ENCODE measurements around the gene PHACTR2. TPM values are rescaled to one million over a fixed set of nuclear protein-coding genes. Genes with fewer than 3 reads are reported as not detected.

PHACTR2 gene
- total and polyA plus RNA-seq, 4 donors = 11.0 to 119 (median 43.8) TPM

DNA sequence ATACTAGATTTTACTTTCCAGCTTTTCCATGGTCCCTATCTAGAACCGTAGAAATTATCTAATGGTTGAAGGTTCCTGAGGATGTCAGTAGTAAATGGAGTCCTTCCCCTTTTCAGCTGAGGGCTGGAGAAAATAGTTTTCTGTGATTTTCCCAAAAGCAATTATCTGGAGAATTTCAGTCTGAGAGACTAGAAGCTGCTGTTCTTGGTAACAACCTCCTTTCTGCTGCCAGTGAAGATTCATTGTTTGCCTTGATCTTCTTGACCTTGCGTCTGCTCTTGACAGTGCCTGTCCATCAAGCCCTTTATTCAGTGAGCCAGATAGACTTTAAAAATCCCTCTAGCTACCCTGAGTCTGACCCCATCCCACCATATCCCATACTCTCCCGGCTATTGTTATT, 73.1 kb downstream of the PHACTR2 start:
- WGBS, 2 donors = 81 to 91% methylated on average over 3 of the region's 3 CpGs
- DNase-seq (no peak), ATAC-seq (ENCODE audit: insufficient read depth, low FRiP score) (no peak)
- Histone ChIP-seq H3K36me3 (ENCODE audit: control insufficient read depth in 4 of 4, insufficient read depth in 4 of 4, low read length in 4 of 4) (peaks cover 0 to 6% (median 4%) of the 10 kb centered on the region in 4 donors), H3K9me3 (ENCODE audit: control insufficient read depth in 4 of 4, insufficient read depth in 3 of 4, low read length in 3 of 4) (no peaks in the 10 kb centered on the region), H3K4me3 (no peak overlapping the region), H3K27ac (ENCODE audit: low read depth in 1 of 2, low read length in 1 of 2) (no peak overlapping the region), H3K4me1 (ENCODE audit: control insufficient read depth in 5 of 5, insufficient read depth in 5 of 5, low read length in 5 of 5) (peaks cover 4 to 40% (median 15%) of the 10 kb centered on the region in 5 donors), H3K27me3 (ENCODE audit: control insufficient read depth in 3 of 3, insufficient read depth in 3 of 3, low read length in 2 of 3) (no peaks in the 10 kb centered on the region), H3K9ac (ENCODE audit: insufficient read depth in 1 of 2, low read length in 2 of 2) (no peak overlapping the region)
- TF ChIP-seq, protein P1, sequence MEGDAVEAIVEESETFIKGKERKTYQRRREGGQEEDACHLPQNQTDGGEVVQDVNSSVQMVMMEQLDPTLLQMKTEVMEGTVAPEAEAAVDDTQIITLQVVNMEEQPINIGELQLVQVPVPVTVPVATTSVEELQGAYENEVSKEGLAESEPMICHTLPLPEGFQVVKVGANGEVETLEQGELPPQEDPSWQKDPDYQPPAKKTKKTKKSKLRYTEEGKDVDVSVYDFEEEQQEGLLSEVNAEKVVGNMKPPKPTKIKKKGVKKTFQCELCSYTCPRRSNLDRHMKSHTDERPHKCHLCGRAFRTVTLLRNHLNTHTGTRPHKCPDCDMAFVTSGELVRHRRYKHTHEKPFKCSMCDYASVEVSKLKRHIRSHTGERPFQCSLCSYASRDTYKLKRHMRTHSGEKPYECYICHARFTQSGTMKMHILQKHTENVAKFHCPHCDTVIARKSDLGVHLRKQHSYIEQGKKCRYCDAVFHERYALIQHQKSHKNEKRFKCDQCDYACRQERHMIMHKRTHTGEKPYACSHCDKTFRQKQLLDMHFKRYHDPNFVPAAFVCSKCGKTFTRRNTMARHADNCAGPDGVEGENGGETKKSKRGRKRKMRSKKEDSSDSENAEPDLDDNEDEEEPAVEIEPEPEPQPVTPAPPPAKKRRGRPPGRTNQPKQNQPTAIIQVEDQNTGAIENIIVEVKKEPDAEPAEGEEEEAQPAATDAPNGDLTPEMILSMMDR (IDR thresholded peaks at IDR 0.05; ENCODE audit: control extremely low read depth, extremely low read depth) = no peak

DNA sequence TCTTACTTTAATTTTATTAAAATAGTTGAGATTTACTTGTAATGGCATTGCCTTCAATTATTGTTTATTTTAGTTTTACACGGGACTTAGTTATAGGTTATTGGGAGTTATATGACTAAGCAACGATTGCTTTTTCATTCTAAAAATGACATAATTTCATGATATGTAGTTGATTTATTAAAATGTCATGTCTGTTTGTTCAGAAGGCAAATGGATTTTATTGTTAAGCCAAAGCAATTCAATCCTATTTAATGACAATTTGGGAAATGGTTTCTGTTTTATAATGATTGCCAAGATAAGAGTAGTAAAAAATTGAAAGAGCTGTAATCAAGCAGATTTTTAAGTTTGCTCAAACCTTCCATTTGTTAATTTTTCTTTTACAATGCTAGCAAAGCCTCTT, 74.7 kb downstream of the PHACTR2 start:
- TF ChIP-seq, protein P1 (IDR thresholded peaks at IDR 0.05; ENCODE audit: control extremely low read depth, extremely low read depth) = no peak
- no peak overlapping the region for H3K4me3 ChIP-seq
- ATAC-seq (ENCODE audit: insufficient read depth, low FRiP score) = no peak
- no peak overlapping the region for H3K27ac ChIP-seq (ENCODE audit: low read depth in 1 of 2, low read length in 1 of 2)
- H3K36me3 ChIP-seq (ENCODE audit: control insufficient read depth in 4 of 4, insufficient read depth in 4 of 4, low read length in 4 of 4) = peaks cover 0 to 9% (median 6%) of the 10 kb centered on the region in 4 donors
- no peak for DNase-seq
- H3K27me3 ChIP-seq (ENCODE audit: control insufficient read depth in 3 of 3, insufficient read depth in 3 of 3, low read length in 2 of 3) = no peaks in the 10 kb centered on the region
- no peak overlapping the region for H3K9ac ChIP-seq (ENCODE audit: insufficient read depth in 1 of 2, low read length in 2 of 2)
- H3K9me3 ChIP-seq (ENCODE audit: control insufficient read depth in 4 of 4, insufficient read depth in 3 of 4, low read length in 3 of 4) = no peaks in the 10 kb centered on the region
- H3K4me1 ChIP-seq (ENCODE audit: control insufficient read depth in 5 of 5, insufficient read depth in 5 of 5, low read length in 5 of 5) = peaks cover 0 to 25% (median 4%) of the 10 kb centered on the region in 5 donors
- 87 to 89% methylated on average over 2 of the region's 2 CpGs for WGBS, 2 donors

DNA sequence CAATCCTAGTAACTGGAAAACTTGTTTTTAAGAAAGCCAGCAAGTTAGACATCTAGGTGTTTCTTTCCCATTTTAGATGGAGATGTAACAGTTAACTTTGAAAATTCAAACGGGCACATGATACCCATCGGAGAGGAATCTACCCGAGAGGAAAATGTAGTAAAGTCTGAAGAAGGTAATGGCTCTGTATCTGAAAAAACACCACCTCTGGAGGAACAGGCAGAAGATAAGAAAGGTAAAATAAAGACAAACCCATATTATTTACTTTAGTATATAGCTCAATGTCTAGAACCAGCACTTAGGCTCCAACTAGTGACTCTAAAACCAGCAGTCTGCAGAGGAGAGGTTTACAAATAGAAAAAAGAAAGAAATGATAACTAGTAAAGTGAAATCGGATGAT, 75.9 kb downstream of the PHACTR2 start:
- no peaks in the 10 kb centered on the region for H3K27me3 ChIP-seq (ENCODE audit: control insufficient read depth in 3 of 3, insufficient read depth in 3 of 3, low read length in 2 of 3)
- H3K9ac ChIP-seq (ENCODE audit: insufficient read depth in 1 of 2, low read length in 2 of 2) = no peak overlapping the region
- WGBS, 2 donors = 88 to 92% methylated on average over 4 of the region's 4 CpGs
- peaks cover 0 to 16% (median 0%) of the 10 kb centered on the region in 5 donors for H3K4me1 ChIP-seq (ENCODE audit: control insufficient read depth in 5 of 5, insufficient read depth in 5 of 5, low read length in 5 of 5)
- no peaks in the 10 kb centered on the region for H3K9me3 ChIP-seq (ENCODE audit: control insufficient read depth in 4 of 4, insufficient read depth in 3 of 4, low read length in 3 of 4)
- TF ChIP-seq, protein P1 (IDR thresholded peaks at IDR 0.05; ENCODE audit: control extremely low read depth, extremely low read depth) = no peak
- peaks cover 6 to 12% (median 6%) of the 10 kb centered on the region in 4 donors for H3K36me3 ChIP-seq (ENCODE audit: control insufficient read depth in 4 of 4, insufficient read depth in 4 of 4, low read length in 4 of 4)
- no peak for DNase-seq
- H3K4me3 ChIP-seq = no peak overlapping the region
- no peak for ATAC-seq (ENCODE audit: insufficient read depth, low FRiP score)
- no peak overlapping the region for H3K27ac ChIP-seq (ENCODE audit: low read depth in 1 of 2, low read length in 1 of 2)

DNA sequence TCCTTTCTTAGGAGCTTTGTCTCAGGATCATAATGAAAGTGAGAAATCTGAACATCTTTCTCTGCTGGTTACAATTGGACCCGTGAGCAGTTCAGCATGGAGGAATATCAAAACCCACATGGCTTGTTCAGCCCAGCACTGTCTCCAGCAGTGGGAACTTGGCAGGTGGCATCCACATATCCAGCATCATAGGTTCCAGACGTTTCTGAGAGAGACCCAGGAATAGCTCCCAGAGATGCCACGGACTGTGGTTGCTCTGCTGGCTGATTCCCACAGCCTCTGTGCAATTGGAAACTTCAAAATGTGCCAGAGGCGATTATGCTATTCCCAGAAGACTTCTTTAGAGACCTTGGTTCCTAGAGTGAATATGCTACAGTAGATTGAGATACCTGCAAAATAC, 76.4 kb downstream of the PHACTR2 start:
- DNase-seq = no peak
- no peak overlapping the region for H3K27ac ChIP-seq (ENCODE audit: low read depth in 1 of 2, low read length in 1 of 2)
- ATAC-seq (ENCODE audit: insufficient read depth, low FRiP score) = no peak
- peaks cover 6 to 12% (median 6%) of the 10 kb centered on the region in 4 donors for H3K36me3 ChIP-seq (ENCODE audit: control insufficient read depth in 4 of 4, insufficient read depth in 4 of 4, low read length in 4 of 4)
- H3K27me3 ChIP-seq (ENCODE audit: control insufficient read depth in 3 of 3, insufficient read depth in 3 of 3, low read length in 2 of 3) = no peaks in the 10 kb centered on the region
- TF ChIP-seq, protein P1 (IDR thresholded peaks at IDR 0.05; ENCODE audit: control extremely low read depth, extremely low read depth) = no peak
- no peak overlapping the region for H3K4me3 ChIP-seq
- 90 to 92% methylated on average over 4 of the region's 4 CpGs for WGBS, 2 donors
- no peaks in the 10 kb centered on the region for H3K9me3 ChIP-seq (ENCODE audit: control insufficient read depth in 4 of 4, insufficient read depth in 3 of 4, low read length in 3 of 4)
- H3K9ac ChIP-seq (ENCODE audit: insufficient read depth in 1 of 2, low read length in 2 of 2) = no peak overlapping the region
- H3K4me1 ChIP-seq (ENCODE audit: control insufficient read depth in 5 of 5, insufficient read depth in 5 of 5, low read length in 5 of 5) = peaks cover 0 to 16% (median 0%) of the 10 kb centered on the region in 5 donors
